PC-9 (cell line): Measurements from ENCODE around the gene CXorf49B.
"Not testable (repeated sequence)": the region's sequence is repeated elsewhere in the genome, so short reads cannot be mapped to it uniquely, and the experiment has no call there.

Experiments
- EZH2 ChIP-seq: fragments of 200-600 bp; sonication (generic); IDR thresholded peaks from 2 replicates; pipeline ENCODE4 v1.8.0; 2017; ENCODE audit warnings: antibody characterized with exemption, low read depth
- TF ChIP-seq, protein P1 (sequence below): fragments of 200-600 bp; sonication (generic); conservative IDR thresholded peaks from 2 replicates; pipeline ENCODE4 v1.6.1; 2017; ENCODE audit warnings: mixed run types, antibody characterized with exemption, mild to moderate bottlenecking, moderate library complexity

DNA sequence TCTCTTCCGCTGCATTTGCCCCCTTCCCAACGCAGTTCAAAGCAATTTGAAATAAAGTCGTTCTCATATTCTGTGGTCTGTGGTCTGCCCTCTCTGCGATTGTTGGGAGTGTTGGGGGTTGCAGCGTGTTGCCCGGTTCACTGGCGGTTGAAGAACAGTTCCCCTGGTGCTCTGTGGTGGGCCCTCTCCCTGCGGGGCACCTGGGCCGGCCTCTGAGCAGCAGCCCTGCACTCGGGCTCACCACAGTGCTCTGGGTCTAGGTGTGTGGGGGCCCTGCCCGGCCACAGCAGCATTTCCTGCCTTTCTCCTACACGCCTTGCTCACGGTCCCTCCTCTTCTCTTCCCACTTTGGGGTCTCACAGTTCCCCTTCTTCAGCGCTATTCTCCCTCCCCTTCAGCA lies 4.0 kb downstream of the CXorf49B start:
- TF ChIP-seq, protein P1, sequence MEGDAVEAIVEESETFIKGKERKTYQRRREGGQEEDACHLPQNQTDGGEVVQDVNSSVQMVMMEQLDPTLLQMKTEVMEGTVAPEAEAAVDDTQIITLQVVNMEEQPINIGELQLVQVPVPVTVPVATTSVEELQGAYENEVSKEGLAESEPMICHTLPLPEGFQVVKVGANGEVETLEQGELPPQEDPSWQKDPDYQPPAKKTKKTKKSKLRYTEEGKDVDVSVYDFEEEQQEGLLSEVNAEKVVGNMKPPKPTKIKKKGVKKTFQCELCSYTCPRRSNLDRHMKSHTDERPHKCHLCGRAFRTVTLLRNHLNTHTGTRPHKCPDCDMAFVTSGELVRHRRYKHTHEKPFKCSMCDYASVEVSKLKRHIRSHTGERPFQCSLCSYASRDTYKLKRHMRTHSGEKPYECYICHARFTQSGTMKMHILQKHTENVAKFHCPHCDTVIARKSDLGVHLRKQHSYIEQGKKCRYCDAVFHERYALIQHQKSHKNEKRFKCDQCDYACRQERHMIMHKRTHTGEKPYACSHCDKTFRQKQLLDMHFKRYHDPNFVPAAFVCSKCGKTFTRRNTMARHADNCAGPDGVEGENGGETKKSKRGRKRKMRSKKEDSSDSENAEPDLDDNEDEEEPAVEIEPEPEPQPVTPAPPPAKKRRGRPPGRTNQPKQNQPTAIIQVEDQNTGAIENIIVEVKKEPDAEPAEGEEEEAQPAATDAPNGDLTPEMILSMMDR = not testable (repeated sequence)
- TF ChIP-seq EZH2 = not testable (repeated sequence)
